Brain microvascular endothelial cell (primary cell): ENCODE measurements around the gene GADD45B.

Experiments used
- DNase-seq: peaks from one replicate; pipeline ENCODE4 v3.0.0-alpha.2; 2020
- H3K27ac ChIP-seq: fragments of 250-450 bp; sonication (Bioruptor Pico); 2 replicates; pipeline ENCODE4 v1.5.1; 2020; ENCODE audit warnings: mild to moderate bottlenecking, moderate library complexity
- H3K27me3 ChIP-seq: fragments of 250-450 bp; sonication (Bioruptor Pico); replicated peaks from 2 replicates; pipeline ENCODE4 v1.5.1; 2020; ENCODE audit warnings: mild to moderate bottlenecking
- H3K36me3 ChIP-seq: fragments of 250-450 bp; sonication (Bioruptor Pico); replicated peaks from 2 replicates; pipeline ENCODE4 v1.5.1; 2020; ENCODE audit warnings: mild to moderate bottlenecking
- H3K4me3 ChIP-seq: 2 replicates; pipeline ENCODE4 v1.5.1; 2011; ENCODE audit warnings: low read depth, mild to moderate bottlenecking, control low read depth, low read length, moderate library complexity
- CTCF ChIP-seq: IDR thresholded peaks from 2 replicates; pipeline ENCODE4 v1.5.1; 2011; ENCODE audit warnings: low read depth, mild to moderate bottlenecking, moderate library complexity, low read length, control low read depth, inconsistent platforms; ENCODE audit errors: missing control alignments
- in situ Hi-C: cut with HindIII; loops from 2 replicates; pipeline ENCODE4 v1.10.0; 2017; ENCODE audit warnings: low sequenced_read_pairs, low pct_ligation_motif_present

The GADD45B gene

GRCh38 chr19:2524361-2524839 is 48.5 kb downstream of the GADD45B start:
- no peaks in the 10 kb centered on the region for H3K36me3 ChIP-seq

GRCh38 chr19:2524840-2525723 is 49.2 kb downstream of the GADD45B start:
- in situ Hi-C loops = no loop called here
- Histone ChIP-seq H3K4me3 (peak overlapping the region; percentile 37), H3K27ac (peak overlapping the region; percentile 85), H3K36me3 (no peaks in the 10 kb centered on the region), H3K27me3 (no peaks in the 10 kb centered on the region)
- TF ChIP-seq CTCF = no peak
- peak; percentile 82 for DNase-seq

More at GRCh38 chr19:2524361-2524839, 48.5 kb downstream of the GADD45B start:
- Histone ChIP-seq H3K4me3 (no peak overlapping the region), H3K27me3 (no peaks in the 10 kb centered on the region), H3K27ac (peak overlapping the region; percentile 85)
- no peak for TF ChIP-seq CTCF
- in situ Hi-C loops = no loop called here
- DNase-seq = no peak

GRCh38 chr19:2527171-2527570 is 51.2 kb downstream of the GADD45B start:
- no peak for TF ChIP-seq CTCF
- H3K4me3 ChIP-seq = no peak overlapping the region
- DNase-seq = no peak
- H3K27me3 ChIP-seq = no peaks in the 10 kb centered on the region
- in situ Hi-C loops = no loop called here
- H3K27ac ChIP-seq = no peak overlapping the region
- H3K36me3 ChIP-seq = no peaks in the 10 kb centered on the region

GRCh38 chr19:2527686-2528085 is 51.8 kb downstream of the GADD45B start:
- H3K27me3 ChIP-seq = no peaks in the 10 kb centered on the region
- H3K36me3 ChIP-seq = no peaks in the 10 kb centered on the region
- DNase-seq = no peak
- no peak for TF ChIP-seq CTCF
- H3K27ac ChIP-seq = no peak overlapping the region
- H3K4me3 ChIP-seq = no peak overlapping the region
- in situ Hi-C loops = no loop called here
